ENCODE results near the gene ARMC6.

DNA sequence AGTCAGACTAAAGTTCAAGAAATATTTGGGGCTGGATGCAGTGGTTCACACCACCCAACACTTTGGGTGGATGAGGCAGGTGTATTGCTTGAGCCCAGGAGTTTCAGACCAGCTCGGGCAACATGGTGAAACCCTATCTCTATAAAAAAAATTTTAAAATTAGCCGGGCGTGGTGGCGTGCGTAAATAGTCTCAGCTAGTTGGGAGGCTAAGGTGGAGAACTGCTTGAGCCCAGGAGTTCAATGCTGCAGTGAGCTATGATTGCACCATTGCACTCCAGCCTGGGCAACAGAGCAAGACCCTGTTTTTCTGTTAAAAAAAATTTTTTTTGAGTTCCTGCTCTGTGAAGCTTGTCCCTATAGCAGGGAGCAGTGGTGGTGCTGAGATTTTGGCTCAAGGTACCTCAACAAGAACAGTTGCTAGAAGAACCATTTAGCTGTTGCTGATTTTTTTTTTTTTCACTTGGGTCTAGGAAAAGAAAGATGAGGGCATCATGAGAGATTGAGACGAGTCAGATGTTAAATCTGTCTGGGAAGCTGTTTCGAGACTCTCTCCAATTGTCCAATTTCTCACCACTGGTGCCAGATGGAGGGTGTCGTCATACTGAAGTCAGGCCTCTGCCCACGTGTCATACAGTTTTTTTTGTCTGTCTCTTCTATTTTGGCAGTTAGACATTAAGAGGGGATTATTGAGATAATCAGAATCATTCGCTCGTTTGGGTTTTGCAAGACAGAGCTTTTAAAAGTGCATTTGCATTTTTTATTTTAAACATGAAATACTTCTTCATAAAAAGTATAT is 34.1 kb downstream of the ARMC6 start:
- TF ChIP-seq, protein P1, sequence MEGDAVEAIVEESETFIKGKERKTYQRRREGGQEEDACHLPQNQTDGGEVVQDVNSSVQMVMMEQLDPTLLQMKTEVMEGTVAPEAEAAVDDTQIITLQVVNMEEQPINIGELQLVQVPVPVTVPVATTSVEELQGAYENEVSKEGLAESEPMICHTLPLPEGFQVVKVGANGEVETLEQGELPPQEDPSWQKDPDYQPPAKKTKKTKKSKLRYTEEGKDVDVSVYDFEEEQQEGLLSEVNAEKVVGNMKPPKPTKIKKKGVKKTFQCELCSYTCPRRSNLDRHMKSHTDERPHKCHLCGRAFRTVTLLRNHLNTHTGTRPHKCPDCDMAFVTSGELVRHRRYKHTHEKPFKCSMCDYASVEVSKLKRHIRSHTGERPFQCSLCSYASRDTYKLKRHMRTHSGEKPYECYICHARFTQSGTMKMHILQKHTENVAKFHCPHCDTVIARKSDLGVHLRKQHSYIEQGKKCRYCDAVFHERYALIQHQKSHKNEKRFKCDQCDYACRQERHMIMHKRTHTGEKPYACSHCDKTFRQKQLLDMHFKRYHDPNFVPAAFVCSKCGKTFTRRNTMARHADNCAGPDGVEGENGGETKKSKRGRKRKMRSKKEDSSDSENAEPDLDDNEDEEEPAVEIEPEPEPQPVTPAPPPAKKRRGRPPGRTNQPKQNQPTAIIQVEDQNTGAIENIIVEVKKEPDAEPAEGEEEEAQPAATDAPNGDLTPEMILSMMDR (IDR thresholded peaks at IDR 0.05; ENCODE audit: low read depth, low read length): no peak
- TF ChIP-seq POLR2A (IDR thresholded peaks at IDR 0.05; ENCODE audit: extremely low read depth, insufficient read length): no peak

Data from NB4 (cell line).